ENCODE results near the gene CCL2.
"Not testable (repeated sequence)": the region's sequence is repeated elsewhere in the genome, so short reads cannot be mapped to it uniquely, and the experiment has no call there.

Gene CCL2

DNA sequence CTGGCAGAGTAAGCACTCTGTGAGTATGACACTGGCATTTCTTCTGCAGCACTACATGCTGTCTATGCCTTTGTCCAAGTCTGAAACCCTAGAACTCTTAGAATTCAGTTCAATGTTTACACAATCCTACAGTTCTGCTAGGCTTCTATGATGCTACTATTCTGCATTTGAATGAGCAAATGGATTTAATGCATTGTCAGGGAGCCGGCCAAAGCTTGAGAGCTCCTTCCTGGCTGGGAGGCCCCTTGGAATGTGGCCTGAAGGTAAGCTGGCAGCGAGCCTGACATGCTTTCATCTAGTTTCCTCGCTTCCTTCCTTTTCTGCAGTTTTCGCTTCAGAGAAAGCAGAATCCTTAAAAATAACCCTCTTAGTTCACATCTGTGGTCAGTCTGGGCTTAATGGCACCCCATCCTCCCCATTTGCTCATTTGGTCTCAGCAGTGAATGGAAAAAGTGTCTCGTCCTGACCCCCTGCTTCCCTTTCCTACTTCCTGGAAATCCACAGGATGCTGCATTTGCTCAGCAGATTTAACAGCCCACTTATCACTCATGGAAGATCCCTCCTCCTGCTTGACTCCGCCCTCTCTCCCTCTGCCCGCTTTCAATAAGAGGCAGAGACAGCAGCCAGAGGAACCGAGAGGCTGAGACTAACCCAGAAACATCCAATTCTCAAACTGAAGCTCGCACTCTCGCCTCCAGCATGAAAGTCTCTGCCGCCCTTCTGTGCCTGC lies at the start of gene CCL2:
Gene CCL2 (plus strand): TSS at position 635 of the 730 bp plus-strand sequence. CDS start 65 bp downstream, at position 700.
- DNase-seq = no peak

DNA sequence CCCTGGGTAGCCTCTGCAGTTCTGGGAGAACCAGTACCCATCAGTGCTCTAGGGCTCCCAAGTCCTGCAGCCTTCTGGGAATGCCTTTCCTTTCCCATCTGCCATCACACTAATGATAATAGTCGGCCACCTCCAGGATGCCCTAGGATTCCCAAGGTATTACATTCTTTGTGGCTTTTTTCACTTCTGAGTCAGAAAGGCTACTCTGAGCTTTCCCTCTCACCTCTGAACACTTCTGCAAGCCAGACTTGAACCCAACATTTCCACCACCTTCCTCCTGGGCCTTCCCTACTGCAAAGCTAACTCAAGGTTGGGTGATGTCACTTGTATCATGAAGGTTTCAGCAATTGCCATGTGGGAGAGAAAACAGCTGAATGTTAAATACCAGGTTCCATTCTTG lies 49.7 kb upstream of the CCL2 start:
- no peak for DNase-seq

DNA sequence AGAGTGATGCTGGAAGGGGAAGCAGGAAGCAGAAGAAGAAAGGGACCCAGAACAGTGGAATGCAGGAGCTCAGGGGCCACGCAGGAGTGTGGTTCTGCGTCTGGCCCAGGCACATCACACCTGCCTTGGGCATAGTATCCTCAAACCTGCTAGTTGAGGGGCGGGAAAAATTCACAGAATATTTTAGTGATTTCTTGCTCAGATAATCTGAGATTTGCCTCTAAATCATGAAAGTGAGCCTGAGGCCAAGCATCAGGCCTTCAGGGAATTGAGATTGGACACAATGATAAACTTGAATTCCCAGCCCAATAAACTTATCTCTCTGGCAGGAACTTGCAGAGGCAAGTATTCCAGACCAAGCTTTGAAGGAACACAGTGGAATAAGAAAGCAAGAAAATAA lies 48.5 kb upstream of the CCL2 start:
- no peak for DNase-seq

DNA sequence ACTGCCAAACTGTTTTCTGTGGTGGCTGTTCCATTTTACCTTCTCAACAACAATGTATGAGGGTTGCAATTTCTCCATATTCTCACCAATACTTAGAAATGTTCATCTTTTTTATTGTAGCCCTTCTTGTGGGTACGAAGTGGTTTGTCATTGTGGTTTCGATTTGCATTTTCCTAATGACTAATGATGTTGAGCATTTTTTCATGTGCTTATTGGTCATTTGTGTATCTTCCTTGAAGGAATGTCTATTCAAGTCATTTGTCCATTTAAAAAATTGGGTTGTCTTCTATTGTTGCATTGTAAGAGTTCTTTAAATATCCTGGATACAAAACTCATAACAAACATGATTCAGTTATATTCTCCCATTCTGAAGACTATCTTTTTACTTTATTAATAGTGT lies 47.5 kb upstream of the CCL2 start:
- DNase-seq = no peak

DNA sequence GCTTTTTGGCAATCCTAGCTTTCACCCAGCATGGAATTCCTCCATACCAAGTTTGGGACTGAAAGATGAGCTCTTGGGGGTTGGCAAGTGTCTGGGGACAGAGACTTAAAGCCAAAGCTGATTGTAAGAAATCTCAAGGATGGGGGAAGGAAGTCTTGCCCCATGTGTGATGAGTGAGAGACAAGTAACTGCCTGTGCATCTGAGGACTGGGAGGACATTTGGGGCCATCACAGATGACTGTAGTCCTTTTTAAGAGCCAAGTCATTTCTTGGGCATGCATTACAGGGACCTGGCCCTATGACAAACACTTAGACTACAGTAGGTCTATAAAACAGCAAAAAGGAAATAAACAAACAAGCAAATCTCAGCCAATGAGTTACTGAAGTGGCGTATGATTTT lies 36.3 kb upstream of the CCL2 start:
- DNase-seq = no peak

DNA sequence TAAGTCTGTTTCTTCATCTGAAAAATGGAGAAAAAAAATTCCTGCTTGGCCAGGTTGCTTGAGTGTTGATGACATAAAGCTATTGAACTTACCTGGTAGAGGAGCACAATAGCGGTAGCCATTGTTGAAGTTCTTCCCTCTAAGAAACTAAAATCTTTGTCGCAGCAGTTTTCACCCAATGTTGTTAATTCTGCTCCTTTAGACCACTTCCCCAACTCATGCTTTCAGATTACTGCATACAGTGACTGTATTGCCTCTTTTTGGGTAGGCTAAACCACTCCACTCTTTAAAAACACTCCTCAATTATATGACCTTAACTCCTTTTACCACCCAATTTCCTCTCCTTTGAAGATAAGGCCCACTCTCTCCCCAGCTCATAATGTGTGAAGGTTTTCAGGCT lies 35.7 kb upstream of the CCL2 start:
- DNase-seq = no peak

DNA sequence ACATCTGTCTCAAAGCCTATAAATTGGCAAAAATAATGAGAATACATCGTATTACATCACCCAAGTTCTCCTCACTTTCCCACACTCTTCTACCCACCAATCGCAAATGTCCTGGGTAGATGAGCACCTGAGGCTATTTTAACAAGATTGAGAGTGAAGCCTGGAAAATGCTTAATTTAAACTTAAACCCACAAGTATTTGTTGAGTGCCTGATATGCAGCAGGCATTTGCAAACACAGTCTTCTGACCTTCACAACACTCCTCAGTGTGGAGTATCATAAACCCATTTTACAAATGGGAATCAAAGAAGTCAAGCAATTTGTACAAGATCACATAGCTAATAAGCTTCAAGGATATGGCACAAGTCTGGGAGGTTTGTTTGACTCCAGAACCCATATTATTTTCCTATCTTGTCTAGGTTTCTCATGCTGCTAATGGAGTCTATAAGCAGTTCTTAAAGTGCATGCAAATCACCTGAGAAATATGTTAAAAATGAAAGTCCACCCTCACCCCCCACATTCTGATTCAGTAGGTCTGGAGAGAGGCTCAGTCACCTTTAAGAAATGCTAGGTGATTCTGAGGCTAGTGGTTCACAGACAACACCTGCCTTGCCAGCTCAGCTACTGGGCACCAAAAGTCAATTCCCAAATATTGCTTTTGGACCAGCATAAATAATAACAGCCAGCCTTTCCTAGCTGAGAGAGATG lies 34.9 kb upstream of the CCL2 start:
- no peak for DNase-seq

DNA sequence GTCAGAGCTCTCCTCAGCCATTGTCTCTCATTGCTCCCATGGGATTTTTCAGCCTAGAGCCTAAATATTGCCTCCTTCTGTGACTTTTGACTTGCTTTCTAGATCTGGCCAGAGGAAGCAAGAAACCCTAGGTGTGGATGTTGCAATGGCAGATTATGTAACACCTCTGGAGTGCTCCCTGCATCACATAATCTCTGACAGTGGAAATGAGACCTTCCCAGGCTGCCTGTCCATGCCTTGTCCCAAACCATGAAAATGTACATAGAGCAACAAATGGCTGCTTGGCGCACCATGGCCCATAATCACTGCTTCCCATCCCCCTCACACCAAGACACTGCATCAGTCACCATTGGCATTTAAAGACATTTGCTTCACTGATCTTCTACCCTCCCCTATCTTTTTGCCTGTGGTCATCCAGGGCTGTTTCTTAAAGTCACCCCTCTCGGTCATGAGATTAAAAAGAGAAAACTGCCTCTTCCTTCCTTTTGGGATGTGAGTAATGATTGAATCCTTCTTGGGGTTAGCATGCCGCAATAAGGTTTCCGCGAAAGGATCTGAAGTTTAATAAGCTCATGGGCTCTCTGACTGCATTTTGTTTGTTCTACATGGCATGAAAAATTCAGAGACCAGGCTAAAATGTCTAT lies 34.2 kb upstream of the CCL2 start:
- no peak for DNase-seq

DNA sequence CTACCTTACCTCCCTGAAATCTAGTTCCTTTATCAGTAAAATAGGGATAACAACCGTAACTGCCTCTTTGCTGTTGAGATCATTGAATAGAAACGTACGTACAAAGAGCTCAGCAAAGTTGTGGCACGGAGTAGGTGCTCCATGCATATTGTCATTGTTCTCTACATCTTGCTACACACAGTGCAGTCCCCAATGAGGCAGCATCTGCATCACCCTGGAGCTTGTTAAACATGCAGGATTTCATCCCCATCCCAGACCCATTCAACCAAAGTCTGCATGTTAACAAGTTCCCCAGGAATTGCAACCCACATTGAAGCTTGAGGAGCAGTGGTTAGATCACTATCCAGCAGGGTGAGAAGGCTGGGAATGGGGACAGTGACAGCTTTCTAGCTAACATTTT lies 33.7 kb upstream of the CCL2 start:
- no peak for DNase-seq

DNA sequence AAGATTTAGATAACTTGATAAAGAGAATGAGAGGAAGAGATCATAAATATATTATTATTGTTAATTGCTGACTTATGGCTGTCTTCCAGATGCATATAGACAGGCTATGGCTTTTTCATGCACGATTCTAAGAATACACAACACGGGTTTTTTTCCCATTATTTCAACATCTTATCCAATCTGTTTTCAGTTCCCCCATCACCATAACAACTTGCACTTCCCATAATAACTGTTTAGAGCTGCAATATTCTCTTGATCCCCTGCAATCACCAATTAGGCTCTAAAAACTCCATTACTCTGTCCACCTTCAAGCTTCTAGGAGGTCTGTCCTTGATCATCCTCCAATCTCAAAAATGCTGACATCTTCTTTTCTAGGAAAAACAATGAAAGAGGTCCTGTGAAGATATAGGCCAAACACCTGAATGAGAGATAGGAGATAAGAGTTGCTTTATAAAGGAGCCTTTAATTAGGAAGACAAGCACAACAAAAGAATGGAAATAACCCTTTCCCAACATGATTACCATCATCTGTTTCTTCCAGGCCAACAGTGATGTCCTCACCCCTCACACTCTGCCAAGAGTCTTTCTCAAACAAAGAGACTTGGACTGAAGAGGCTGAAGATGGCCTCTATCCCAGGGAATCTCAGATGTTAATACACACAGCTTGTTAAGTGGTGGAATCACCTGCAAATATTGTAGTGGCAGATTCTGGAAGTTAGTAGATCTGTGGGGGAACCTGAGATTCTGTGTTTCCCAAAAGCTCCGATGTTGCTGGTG lies 32.2 kb upstream of the CCL2 start:
- DNase-seq = no peak

DNA sequence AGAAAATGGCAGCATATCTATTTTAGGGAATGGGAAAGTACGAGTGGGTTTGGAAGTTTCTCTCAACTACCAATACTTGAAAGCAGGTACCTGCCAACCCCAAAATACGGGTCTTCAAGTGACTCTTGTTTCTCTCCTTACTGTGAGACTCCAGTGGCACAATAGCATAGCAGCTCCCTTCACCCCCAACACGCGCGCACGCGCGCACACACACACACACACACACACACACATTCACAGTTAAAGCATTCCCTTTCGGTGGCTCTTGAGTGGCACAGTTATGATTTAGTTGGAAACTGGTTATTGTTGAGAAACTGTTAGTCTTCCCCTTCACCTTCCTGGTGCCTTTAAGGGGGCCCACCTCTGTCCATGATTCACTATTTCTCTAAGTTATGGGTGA lies 30.0 kb upstream of the CCL2 start:
- DNase-seq = no peak

DNA sequence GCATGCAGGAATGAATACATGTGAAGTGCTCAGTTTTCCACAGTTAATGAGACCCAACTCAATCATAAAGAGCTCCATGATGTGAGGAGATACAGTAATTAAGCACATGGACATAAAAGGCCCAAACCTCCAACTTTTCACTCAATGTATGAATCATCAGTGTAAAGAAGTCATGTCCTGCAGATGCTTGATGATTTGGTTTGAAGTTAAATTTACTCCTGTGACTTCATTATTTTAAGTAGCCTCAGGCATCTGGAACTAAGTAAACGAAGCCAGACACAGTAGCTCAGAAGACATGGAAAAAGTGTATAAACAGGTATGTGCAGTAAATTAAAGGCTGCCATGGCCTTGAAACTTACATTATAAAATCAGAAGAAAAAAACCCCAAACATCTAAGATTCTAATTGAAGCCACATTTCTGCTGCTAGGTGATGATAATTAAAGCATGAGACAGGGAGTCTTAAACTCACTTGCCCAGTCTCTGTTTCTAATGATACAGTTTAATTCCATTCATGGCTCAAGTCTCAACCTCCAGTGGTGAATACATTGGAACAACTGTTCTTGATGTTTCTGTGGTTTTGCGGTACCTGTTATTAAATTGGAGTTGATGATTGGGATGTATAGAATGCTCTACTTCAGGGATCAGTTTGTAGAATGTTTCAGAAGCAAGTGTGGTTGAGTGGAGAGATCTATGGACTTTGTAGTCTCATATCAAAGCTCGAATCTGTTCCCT lies 28.9 kb upstream of the CCL2 start:
- no peak for DNase-seq

DNA sequence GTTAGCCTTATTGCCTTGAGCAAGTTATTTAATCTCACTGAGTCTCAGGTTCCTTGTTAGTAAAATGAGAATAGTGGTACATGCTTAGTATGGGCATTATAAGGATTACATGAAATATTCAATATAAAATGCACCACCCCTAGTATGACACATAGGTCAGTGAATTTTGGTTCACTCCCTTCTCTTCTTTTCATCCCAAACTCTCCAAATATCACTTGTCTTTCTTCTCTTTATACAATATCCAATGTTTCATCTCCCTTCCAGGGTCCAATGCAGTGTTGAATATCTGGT lies 28.4 kb upstream of the CCL2 start:
- no peak for DNase-seq

DNA sequence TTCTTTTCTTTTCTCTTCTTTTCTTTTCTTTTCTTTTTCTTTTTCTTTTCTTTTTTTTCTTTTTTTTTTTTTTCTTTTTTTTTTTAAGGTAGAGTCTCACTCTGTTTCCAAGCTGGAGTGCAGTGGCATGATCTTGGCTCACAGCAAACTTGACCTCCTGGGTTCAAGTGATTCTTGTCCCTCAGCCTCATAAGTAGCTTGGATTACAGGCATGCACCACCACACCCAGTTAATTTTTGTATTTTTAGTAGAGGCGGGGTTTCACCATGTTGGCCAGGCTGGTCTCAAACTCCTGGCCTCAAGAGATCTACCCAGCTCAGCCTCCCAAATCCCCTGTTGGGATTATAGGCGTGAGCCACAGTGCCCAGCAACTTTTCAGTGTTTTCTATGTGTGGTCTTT lies 27.8 kb upstream of the CCL2 start:
- not testable (repeated sequence) for DNase-seq

DNA sequence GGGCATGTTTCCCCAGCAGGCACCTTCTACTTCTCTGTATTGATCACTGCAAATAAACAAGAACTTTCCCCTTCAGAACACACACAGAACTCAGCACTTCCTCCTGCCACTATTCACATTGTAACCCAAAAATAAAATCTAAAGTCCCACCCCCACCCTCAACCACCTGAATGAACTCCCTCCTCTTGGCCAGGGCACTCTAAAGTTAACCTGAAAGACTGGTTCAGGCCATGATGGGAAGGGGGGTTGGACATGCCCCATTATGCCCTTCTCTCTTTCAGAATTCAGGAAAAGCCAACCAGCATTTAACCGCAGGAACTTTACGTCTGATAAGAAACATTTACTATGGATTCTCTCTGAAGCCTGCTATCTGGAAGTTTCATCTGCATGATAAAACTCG lies 27.4 kb upstream of the CCL2 start:
- no peak for DNase-seq

DNA sequence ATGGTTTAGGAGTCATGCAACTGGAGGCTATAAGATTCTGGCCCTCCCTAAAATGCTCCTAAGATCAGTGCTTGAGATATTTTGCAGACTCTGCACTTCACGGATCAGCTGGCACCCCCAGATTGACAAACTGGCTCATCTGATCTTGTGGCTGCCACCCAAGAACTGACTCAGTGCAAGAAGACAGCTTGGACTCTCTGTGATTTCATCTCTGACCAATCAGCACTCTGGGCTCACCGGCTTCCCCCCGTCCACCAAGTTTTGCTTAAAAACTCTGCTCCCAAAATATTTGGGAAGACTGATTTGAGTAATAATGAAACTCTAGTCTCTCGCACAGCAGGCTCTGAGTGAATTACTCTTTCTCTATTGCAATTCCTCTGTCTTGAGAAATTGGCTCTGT lies 26.3 kb upstream of the CCL2 start:
- no peak for DNase-seq

DNA sequence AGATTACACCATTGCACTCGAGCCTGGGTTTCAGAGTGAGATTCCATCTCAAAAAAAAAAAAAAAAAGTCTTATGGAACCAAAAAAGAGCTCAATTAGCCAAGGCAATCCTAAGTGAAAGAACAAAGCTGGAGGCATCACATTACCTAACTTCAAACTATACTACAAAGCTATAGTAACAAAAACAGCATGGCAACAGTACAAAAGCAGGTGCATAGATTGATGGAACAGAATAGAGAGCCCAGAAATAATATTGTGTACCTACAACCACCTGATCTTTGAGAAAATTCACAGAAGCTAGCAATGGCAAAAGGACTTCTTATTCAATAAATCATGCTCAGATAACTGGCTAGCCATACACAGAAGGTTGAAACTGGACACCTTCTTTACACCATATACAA lies 24.7 kb upstream of the CCL2 start:
- DNase-seq = no peak

DNA sequence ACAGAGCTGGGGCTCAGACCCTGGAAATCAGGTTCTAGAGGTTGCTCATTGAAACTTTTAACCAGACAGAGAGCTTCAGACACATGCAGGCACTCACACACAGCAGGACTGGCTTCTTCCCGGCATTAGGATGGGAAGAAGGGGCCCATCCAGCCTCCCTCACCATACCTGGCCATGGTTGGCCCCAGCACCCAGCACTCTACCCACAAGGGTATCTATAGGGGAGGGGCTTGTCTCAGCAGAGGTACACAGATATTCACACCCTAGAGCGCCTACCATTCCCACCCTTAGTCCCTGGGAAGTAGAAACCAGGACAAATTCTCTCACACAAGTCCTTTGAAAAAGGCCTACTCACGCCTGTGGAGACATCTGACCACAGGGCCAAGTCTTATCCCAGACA lies 20.5 kb upstream of the CCL2 start:
- no peak for DNase-seq

DNA sequence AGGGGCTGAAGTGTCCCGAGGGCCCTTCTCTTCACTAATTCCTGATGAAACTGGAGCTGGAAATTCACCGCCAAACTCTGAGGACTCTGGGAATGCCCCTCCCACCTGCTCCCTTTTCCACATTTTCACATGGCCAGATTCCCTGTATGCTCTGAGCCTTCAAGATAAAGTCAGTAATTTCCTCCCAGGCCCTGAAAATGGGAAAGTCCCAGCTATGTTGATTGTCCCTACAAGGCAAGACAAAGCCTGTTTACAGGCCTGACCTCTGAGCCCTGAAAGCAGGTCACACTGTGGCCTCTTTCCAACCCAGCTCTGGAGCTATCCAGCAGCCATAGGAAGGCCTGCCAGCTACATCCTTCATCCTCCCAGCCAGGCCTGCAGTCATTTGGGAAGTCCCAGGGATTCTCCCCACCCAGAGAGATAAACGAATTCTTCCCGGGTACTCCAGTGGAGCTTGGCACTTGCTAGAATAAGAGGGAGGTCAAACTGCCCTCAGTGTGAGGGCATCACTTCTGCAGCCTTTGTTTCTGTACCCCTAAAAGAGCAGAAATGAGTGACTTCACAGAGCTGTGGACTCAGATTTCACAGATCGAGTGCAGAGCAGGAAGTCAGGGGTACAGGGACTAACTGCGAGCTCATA lies 19.6 kb upstream of the CCL2 start:
- no peak for DNase-seq

DNA sequence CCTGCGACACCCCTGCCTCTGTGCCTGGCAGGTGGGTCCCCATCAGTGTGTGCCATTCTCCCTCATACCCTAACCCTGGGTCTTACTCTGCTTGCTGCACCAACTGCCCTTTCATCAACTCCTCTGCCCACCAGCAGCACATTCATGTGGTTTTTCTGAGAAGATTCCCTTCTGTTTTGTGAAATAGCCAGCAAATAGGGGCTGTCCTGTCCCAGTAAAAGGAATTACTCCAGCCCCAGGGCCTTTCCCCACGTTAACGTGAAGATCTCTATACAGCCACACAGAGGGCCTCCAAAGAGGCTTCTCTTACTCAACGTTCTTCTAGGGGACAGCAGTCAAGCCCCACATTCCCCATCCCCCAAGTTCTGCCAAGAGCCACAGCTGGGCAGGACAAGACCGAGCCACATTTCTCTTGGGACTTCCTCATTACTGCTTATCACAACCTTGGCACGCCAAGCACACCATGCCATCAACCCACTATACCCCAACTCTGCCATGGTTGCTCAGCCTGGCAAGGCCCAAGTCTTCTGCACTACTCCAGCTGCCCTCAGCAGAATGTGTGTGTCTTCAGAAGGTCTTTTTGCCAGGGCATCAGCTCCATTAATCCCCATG lies 18.7 kb upstream of the CCL2 start:
- no peak for DNase-seq

DNA sequence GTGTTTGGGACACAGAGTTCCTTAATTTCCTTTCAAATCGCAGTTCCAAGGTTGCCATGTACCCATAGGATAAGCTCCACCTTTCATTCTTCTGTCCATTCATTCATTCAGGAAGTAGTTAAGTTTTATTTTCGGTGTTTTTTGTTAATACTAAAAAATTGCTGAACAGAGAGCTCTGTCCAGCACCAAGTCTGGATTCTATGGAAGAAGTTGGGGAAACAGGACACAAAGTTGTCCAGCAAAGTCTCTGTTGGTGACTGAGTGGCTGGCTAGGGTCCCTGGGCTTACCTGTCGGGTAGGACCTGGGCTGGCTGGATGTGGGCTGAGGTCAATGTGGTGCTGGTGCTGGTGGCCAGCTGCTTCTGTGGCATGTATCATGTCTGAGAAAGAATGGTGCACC lies 17.6 kb upstream of the CCL2 start:
- DNase-seq = no peak

DNA sequence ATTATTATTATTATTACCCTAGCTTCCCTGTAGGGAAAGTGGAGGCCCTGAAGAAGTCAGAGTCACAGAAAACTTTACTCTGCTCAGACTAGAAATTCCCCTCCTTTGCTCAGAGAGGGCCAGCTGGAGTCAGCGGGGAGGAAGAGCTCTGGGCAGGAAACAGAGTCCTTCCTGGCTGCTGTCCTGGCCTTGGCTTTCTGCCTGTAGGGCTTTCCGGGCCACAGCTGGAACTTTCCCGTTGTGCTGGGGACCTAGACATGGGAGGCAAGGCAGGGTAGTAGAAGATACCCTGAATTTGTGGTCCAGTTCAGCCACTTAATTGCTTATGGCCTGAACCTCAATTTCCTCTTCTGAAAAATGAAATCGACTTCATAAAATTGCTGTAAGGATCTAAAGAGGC lies 14.0 kb upstream of the CCL2 start:
- DNase-seq = no peak

All from activated T-cell treated with anti-CD3 and anti-CD28 coated beads, Interleukin-2, amount 50 U/mL, for 48 hours (primary cell).